Stimulated activated CD4-positive, alpha-beta T cell treated with anti-CD3 and anti-CD28 coated beads, Interleukin-15, amount 100 ng/mL, for 48 hours (primary cell): ENCODE data around the gene SLC22A8.
"Not testable (repeated sequence)": the region's sequence is repeated elsewhere in the genome, so short reads cannot be mapped to it uniquely, and the experiment has no call there.

ENCODE experiments used
- DNase-seq, 2 donors: peaks; one replicate each; pipeline ENCODE4 v3.0.0-alpha.2; 2020; ENCODE audit warnings: low read depth in 2 of 2

SLC22A8 gene

GRCh38 chr11:62985041-62985750 lies 30.4 kb downstream of the SLC22A8 start:
- no peak for DNase-seq

- no peak for DNase-seq
These were observed 31.1 kb downstream of the SLC22A8 start, which contains the start of gene SLC22A6 for GRCh38 chr11:62984451-62984991. TSS of gene SLC22A6 (minus strand) at chr11:62984967. CDS start at chr11:62984690, 277 bp downstream.

GRCh38 chr11:62983536-62984199 lies 32.0 kb downstream of the SLC22A8 start:
- DNase-seq, result no peak

- DNase-seq, result no peak
These were observed 33.9 kb downstream of the SLC22A8 start for GRCh38 chr11:62981743-62982142.

GRCh38 chr11:62980133-62980760 lies 35.4 kb downstream of the SLC22A8 start:
- DNase-seq, result no peak

- DNase-seq, result no peak
These were observed 39.5 kb downstream of the SLC22A8 start for GRCh38 chr11:62976109-62976508.

- peak in 1 of 2 donors; percentile 3 for DNase-seq
These were observed 40.7 kb downstream of the SLC22A8 start for GRCh38 chr11:62974848-62975522.

- DNase-seq, result no peak
These were observed 50.1 kb downstream of the SLC22A8 start for GRCh38 chr11:62965574-62965973.

- no peak for DNase-seq
These were observed 53.2 kb downstream of the SLC22A8 start for GRCh38 chr11:62962391-62962790.

- no peak for DNase-seq
These were observed 54.5 kb downstream of the SLC22A8 start for GRCh38 chr11:62961017-62961570.

- DNase-seq, result no peak
These were observed 56.1 kb downstream of the SLC22A8 start for GRCh38 chr11:62959422-62959980.

GRCh38 chr11:62958547-62959421 lies 56.9 kb downstream of the SLC22A8 start:
- DNase-seq, result no peak

GRCh38 chr11:62957147-62957546 lies 58.5 kb downstream of the SLC22A8 start:
- no peak for DNase-seq

GRCh38 chr11:62954478-62954877 lies 61.2 kb downstream of the SLC22A8 start:
- DNase-seq, result no peak

- DNase-seq, result no peak
These were observed 61.8 kb downstream of the SLC22A8 start for GRCh38 chr11:62953811-62954210.

- no peak for DNase-seq
These were observed 66.8 kb downstream of the SLC22A8 start for GRCh38 chr11:62948765-62949320.

GRCh38 chr11:62945538-62945937 lies 70.1 kb downstream of the SLC22A8 start:
- DNase-seq, result not testable (repeated sequence)
